WTC11 (cell line): ENCODE measurements around the gene TOX2. TPM values are rescaled to one million over a fixed set of nuclear protein-coding genes. Genes with fewer than 3 reads are reported as not detected.

ENCODE experiments used
- ATAC-seq: fragments of 200-7000 bp; cut with Tn5 transposase; 2 replicates; pipeline ENCODE4 v1.10.0; 2021; ENCODE audit warnings: mild to moderate bottlenecking, moderate library complexity
- CTCF ChIA-PET: fragments of 300-600 bp; sonication (Branson Sonifier 250); formaldehyde crosslinking; loops from one replicate; lab custom pipeline; 2021; ENCODE audit warnings: antibody characterized with exemption; lab: Charles Lee
- POLR2A ChIA-PET: fragments of 350-600 bp; sonication (Branson Sonifier 250); formaldehyde crosslinking; loops from one replicate; lab custom pipeline; 2021; ENCODE audit warnings: antibody characterized with exemption; lab: Charles Lee
- DNase-seq: peaks from one replicate; pipeline ENCODE4 v3.0.0; 2021; ENCODE audit warnings: low spot score
- H3K27ac Mint-ChIP-seq: 2 replicates; pipeline ENCODE4 v1.8.0; 2021; ENCODE audit warnings: mixed read lengths
- H3K27me3 Mint-ChIP-seq: 2 replicates; pipeline ENCODE4 v1.8.0; 2021; ENCODE audit warnings: low read depth, mild to moderate bottlenecking, moderate library complexity, mixed read lengths
- H3K36me3 Mint-ChIP-seq: 2 replicates; pipeline ENCODE4 v1.8.0; 2021; ENCODE audit warnings: mixed read lengths
- H3K4me1 Mint-ChIP-seq: 2 replicates; pipeline ENCODE4 v1.8.0; 2022; ENCODE audit warnings: mixed read lengths
- H3K4me3 Mint-ChIP-seq: 2 replicates; pipeline ENCODE4 v1.8.0; 2021; ENCODE audit warnings: mild to moderate bottlenecking, moderate library complexity, mixed read lengths
- H3K9me3 Mint-ChIP-seq: 2 replicates; pipeline ENCODE4 v1.8.0; 2021; ENCODE audit warnings: mixed read lengths
- CBFB ChIP-seq: sonication (generic); formaldehyde crosslinking; IDR thresholded peaks from 2 replicates; pipeline ENCODE4 v1.8.1; 2022; ENCODE audit warnings: mild to moderate bottlenecking, low read depth, missing genetic modification reagents
- CREB1 ChIP-seq: sonication (generic); formaldehyde crosslinking; IDR thresholded peaks from 2 replicates; pipeline ENCODE4 v1.8.0; 2023; ENCODE audit warnings: mild to moderate bottlenecking, missing genetic modification reagents
- ETV6 ChIP-seq: sonication (generic); formaldehyde crosslinking; IDR thresholded peaks from 2 replicates; pipeline ENCODE4 v1.8.1; 2022; ENCODE audit warnings: mild to moderate bottlenecking, missing genetic modification reagents
- GABPB1 ChIP-seq: sonication (generic); formaldehyde crosslinking; IDR thresholded peaks from 2 replicates; pipeline ENCODE4 v1.8.1; 2023; ENCODE audit warnings: mild to moderate bottlenecking, missing genetic modification reagents
- GRHL2 ChIP-seq: fragments of 250-450 bp; sonication (Bioruptor Pico); IDR thresholded peaks from 2 replicates; pipeline ENCODE4 v1.8.0; 2022; ENCODE audit warnings: mild to moderate bottlenecking, moderate library complexity; ENCODE audit not compliant: insufficient replicate concordance, severe bottlenecking
- HMGA2 ChIP-seq: fragments of 250-450 bp; sonication (Bioruptor Pico); IDR thresholded peaks from 2 replicates; pipeline ENCODE4 v1.4.0; 2021; ENCODE audit warnings: mild to moderate bottlenecking, moderate library complexity
- NFE2L1 ChIP-seq: sonication (generic); formaldehyde crosslinking; IDR thresholded peaks from 2 replicates; pipeline ENCODE4 v1.8.1; 2023; ENCODE audit warnings: missing genetic modification reagents
- NR1H2 ChIP-seq: sonication (generic); formaldehyde crosslinking; IDR thresholded peaks from 2 replicates; pipeline ENCODE4 v1.9.0; 2021; ENCODE audit warnings: mild to moderate bottlenecking, moderate library complexity, missing genetic modification reagents
- NR3C1 ChIP-seq: sonication (generic); formaldehyde crosslinking; conservative IDR thresholded peaks from 2 replicates; pipeline ENCODE4 v1.8.1; 2023; ENCODE audit warnings: low read depth, mild to moderate bottlenecking, missing genetic modification reagents
- TEAD1 ChIP-seq: sonication (generic); formaldehyde crosslinking; IDR thresholded peaks from 2 replicates; pipeline ENCODE4 v1.8.0; 2022; ENCODE audit warnings: mild to moderate bottlenecking, missing genetic modification reagents
- ZNF423 ChIP-seq: fragments of 250-450 bp; sonication (Bioruptor Pico); IDR thresholded peaks from 2 replicates; pipeline ENCODE4 v2.1.2; 2022; ENCODE audit warnings: mild to moderate bottlenecking, moderate library complexity
- total RNA-seq: library from RNA; stranded (reverse); gene quantifications from 3 replicates; pipeline ENCODE4 v1.2.3, GENCODE V29; 2021
- TF ChIP-seq, protein P1 (sequence below): sonication (generic); formaldehyde crosslinking; IDR thresholded peaks from 2 replicates; pipeline ENCODE4 v1.8.1; 2023; ENCODE audit warnings: mild to moderate bottlenecking, missing genetic modification reagents
- TF ChIP-seq, protein P2 (sequence below): sonication (generic); formaldehyde crosslinking; IDR thresholded peaks from 2 replicates; pipeline ENCODE4 v1.8.1; 2022; ENCODE audit warnings: missing genetic modification reagents, borderline replicate concordance
- TF ChIP-seq, protein P3 (sequence below): fragments of 250-450 bp; sonication (Bioruptor Pico); IDR thresholded peaks from 2 replicates; pipeline ENCODE4 v1.9.0; 2021; ENCODE audit warnings: mild to moderate bottlenecking, borderline replicate concordance
- TF ChIP-seq, protein P4 (sequence below): sonication (generic); formaldehyde crosslinking; IDR thresholded peaks from 2 replicates; pipeline ENCODE4 v1.8.0; 2022; ENCODE audit warnings: missing genetic modification reagents
- TF ChIP-seq, protein P5 (sequence below): sonication (generic); formaldehyde crosslinking; IDR thresholded peaks from 2 replicates; pipeline ENCODE4 v1.8.1; 2022; ENCODE audit warnings: low read depth, mild to moderate bottlenecking, moderate library complexity, missing genetic modification reagents, borderline replicate concordance
- TF ChIP-seq, protein P6 (sequence below): fragments of 250-450 bp; sonication (Bioruptor Pico); IDR thresholded peaks from 2 replicates; pipeline ENCODE4 v2.1.2; 2022; ENCODE audit warnings: mild to moderate bottlenecking, moderate library complexity
- TF ChIP-seq, protein P7 (sequence below): sonication (generic); formaldehyde crosslinking; IDR thresholded peaks from 2 replicates; pipeline ENCODE4 v1.8.1; 2023; ENCODE audit warnings: mild to moderate bottlenecking, moderate library complexity, missing genetic modification reagents

TOX2 gene
- total RNA-seq, 1 experiment from 2014 or later = 3.4 TPM

DNA sequence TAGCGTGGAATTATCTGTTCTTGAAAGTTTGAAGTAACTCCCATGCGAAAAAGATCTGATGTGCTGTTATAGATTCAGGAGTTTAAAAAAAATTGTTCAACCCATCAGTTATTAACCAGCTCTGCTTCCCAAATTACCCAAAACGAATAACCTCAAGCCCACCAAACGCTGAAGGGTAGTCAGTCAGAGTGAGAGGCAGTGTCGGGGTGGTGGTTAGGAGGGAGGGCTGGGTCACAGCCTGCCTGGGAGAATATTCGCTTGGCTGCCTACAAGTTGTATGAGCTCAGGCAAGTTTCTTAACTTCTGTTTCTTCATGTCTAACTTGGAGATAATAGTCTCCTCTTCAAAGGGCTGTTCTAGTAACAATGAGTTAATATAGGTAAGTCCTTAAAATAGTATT lies 157.7 kb downstream of the TOX2 start:
- DNase-seq = no peak
- H3K36me3 Mint-ChIP-seq = no peaks in the 10 kb centered on the region
- CTCF ChIA-PET = no interaction called here
- peaks cover 18% of the 10 kb centered on the region for H3K4me1 Mint-ChIP-seq
- no peaks in the 10 kb centered on the region for H3K9me3 Mint-ChIP-seq
- H3K4me3 Mint-ChIP-seq = no peak overlapping the region
- ATAC-seq = no peak
- no peak overlapping the region for H3K27ac Mint-ChIP-seq
- POLR2A ChIA-PET = no interaction called here
- TF ChIP-seq ZNF423 (CRISPR knock-in tag) (no peak), GABPB1 (no peak)
- TF ChIP-seq, protein P1, sequence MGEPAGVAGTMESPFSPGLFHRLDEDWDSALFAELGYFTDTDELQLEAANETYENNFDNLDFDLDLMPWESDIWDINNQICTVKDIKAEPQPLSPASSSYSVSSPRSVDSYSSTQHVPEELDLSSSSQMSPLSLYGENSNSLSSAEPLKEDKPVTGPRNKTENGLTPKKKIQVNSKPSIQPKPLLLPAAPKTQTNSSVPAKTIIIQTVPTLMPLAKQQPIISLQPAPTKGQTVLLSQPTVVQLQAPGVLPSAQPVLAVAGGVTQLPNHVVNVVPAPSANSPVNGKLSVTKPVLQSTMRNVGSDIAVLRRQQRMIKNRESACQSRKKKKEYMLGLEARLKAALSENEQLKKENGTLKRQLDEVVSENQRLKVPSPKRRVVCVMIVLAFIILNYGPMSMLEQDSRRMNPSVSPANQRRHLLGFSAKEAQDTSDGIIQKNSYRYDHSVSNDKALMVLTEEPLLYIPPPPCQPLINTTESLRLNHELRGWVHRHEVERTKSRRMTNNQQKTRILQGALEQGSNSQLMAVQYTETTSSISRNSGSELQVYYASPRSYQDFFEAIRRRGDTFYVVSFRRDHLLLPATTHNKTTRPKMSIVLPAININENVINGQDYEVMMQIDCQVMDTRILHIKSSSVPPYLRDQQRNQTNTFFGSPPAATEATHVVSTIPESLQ (CRISPR knock-in tag) = no peak
- H3K27me3 Mint-ChIP-seq = no peaks in the 10 kb centered on the region; the same call in 1 of the 2 replicates

DNA sequence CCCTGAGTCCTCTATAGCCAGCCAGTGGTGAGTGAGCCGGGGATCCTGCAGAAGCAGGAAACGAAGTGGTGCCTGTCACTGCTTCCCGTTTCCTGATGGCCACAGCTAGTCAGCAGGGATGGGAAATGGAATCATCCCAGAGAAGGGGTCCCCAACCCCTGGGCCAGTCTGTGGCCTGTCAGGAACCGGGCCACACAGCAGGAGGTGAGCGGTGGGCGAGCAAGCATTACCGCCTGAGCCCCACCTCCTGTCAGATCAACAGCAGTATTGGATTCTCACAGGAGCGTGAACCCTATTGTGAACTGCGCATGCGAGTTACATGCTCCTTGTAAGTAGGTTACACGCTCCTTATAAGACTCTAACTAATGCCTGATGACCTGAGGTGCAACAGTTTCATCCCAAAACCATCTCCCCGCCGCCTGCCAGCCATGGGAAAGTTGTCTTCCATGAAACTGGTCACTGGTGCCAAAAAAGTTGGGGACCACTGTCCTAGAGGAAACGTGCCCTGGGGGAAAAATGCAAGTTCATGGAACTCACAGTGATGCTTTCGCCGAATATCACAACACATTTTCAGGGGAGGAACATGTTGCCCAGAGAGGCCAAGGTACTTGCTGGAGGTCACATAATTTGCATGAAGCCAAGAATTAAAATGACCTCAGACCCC lies 158.5 kb downstream of the TOX2 start:
- Mint-ChIP-seq H3K27ac (peak overlapping the region; percentile 20; the same call in 1 of the 2 replicates), H3K4me3 (no peak overlapping the region), H3K36me3 (no peaks in the 10 kb centered on the region), H3K27me3 (no peaks in the 10 kb centered on the region; the same call in 1 of the 2 replicates), H3K4me1 (peaks cover 16% of the 10 kb centered on the region), H3K9me3 (no peaks in the 10 kb centered on the region)
- ChIA-PET POLR2A (no interaction called here), CTCF (no interaction called here)
- no peak for ATAC-seq
- no peak for DNase-seq
- TF ChIP-seq, protein P2, sequence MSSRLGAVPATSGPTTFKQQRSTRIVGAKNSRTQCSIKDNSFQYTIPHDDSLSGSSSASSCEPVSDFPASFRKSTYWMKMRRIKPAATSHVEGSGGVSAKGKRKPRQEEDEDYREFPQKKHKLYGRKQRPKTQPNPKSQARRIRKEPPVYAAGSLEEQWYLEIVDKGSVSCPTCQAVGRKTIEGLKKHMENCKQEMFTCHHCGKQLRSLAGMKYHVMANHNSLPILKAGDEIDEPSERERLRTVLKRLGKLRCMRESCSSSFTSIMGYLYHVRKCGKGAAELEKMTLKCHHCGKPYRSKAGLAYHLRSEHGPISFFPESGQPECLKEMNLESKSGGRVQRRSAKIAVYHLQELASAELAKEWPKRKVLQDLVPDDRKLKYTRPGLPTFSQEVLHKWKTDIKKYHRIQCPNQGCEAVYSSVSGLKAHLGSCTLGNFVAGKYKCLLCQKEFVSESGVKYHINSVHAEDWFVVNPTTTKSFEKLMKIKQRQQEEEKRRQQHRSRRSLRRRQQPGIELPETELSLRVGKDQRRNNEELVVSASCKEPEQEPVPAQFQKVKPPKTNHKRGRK (CRISPR knock-in tag) = no peak
- no peak for TF ChIP-seq NR1H2 (CRISPR knock-in tag)
- TF ChIP-seq, protein P3, sequence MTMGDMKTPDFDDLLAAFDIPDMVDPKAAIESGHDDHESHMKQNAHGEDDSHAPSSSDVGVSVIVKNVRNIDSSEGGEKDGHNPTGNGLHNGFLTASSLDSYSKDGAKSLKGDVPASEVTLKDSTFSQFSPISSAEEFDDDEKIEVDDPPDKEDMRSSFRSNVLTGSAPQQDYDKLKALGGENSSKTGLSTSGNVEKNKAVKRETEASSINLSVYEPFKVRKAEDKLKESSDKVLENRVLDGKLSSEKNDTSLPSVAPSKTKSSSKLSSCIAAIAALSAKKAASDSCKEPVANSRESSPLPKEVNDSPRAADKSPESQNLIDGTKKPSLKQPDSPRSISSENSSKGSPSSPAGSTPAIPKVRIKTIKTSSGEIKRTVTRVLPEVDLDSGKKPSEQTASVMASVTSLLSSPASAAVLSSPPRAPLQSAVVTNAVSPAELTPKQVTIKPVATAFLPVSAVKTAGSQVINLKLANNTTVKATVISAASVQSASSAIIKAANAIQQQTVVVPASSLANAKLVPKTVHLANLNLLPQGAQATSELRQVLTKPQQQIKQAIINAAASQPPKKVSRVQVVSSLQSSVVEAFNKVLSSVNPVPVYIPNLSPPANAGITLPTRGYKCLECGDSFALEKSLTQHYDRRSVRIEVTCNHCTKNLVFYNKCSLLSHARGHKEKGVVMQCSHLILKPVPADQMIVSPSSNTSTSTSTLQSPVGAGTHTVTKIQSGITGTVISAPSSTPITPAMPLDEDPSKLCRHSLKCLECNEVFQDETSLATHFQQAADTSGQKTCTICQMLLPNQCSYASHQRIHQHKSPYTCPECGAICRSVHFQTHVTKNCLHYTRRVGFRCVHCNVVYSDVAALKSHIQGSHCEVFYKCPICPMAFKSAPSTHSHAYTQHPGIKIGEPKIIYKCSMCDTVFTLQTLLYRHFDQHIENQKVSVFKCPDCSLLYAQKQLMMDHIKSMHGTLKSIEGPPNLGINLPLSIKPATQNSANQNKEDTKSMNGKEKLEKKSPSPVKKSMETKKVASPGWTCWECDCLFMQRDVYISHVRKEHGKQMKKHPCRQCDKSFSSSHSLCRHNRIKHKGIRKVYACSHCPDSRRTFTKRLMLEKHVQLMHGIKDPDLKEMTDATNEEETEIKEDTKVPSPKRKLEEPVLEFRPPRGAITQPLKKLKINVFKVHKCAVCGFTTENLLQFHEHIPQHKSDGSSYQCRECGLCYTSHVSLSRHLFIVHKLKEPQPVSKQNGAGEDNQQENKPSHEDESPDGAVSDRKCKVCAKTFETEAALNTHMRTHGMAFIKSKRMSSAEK (CRISPR knock-in tag) = no peak
- TF ChIP-seq, protein P4, sequence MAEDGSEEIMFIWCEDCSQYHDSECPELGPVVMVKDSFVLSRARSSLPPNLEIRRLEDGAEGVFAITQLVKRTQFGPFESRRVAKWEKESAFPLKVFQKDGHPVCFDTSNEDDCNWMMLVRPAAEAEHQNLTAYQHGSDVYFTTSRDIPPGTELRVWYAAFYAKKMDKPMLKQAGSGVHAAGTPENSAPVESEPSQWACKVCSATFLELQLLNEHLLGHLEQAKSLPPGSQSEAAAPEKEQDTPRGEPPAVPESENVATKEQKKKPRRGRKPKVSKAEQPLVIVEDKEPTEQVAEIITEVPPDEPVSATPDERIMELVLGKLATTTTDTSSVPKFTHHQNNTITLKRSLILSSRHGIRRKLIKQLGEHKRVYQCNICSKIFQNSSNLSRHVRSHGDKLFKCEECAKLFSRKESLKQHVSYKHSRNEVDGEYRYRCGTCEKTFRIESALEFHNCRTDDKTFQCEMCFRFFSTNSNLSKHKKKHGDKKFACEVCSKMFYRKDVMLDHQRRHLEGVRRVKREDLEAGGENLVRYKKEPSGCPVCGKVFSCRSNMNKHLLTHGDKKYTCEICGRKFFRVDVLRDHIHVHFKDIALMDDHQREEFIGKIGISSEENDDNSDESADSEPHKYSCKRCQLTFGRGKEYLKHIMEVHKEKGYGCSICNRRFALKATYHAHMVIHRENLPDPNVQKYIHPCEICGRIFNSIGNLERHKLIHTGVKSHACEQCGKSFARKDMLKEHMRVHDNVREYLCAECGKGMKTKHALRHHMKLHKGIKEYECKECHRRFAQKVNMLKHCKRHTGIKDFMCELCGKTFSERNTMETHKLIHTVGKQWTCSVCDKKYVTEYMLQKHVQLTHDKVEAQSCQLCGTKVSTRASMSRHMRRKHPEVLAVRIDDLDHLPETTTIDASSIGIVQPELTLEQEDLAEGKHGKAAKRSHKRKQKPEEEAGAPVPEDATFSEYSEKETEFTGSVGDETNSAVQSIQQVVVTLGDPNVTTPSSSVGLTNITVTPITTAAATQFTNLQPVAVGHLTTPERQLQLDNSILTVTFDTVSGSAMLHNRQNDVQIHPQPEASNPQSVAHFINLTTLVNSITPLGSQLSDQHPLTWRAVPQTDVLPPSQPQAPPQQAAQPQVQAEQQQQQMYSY (CRISPR knock-in tag) = no peak
- TF ChIP-seq NFE2L1 (CRISPR knock-in tag) = no peak
- TF ChIP-seq CREB1 (CRISPR knock-in tag) = no peak
- TF ChIP-seq, protein P5, sequence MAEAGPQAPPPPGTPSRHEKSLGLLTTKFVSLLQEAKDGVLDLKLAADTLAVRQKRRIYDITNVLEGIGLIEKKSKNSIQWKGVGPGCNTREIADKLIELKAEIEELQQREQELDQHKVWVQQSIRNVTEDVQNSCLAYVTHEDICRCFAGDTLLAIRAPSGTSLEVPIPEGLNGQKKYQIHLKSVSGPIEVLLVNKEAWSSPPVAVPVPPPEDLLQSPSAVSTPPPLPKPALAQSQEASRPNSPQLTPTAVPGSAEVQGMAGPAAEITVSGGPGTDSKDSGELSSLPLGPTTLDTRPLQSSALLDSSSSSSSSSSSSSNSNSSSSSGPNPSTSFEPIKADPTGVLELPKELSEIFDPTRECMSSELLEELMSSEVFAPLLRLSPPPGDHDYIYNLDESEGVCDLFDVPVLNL (CRISPR knock-in tag) = no peak
- TF ChIP-seq CBFB (CRISPR knock-in tag) = no peak
- TF ChIP-seq NR3C1 = no peak
- TF ChIP-seq HMGA2 (CRISPR knock-in tag) = no peak
- no peak for TF ChIP-seq ZNF423 (CRISPR knock-in tag)
- no peak for TF ChIP-seq TEAD1 (CRISPR knock-in tag)
- TF ChIP-seq, protein P6, sequence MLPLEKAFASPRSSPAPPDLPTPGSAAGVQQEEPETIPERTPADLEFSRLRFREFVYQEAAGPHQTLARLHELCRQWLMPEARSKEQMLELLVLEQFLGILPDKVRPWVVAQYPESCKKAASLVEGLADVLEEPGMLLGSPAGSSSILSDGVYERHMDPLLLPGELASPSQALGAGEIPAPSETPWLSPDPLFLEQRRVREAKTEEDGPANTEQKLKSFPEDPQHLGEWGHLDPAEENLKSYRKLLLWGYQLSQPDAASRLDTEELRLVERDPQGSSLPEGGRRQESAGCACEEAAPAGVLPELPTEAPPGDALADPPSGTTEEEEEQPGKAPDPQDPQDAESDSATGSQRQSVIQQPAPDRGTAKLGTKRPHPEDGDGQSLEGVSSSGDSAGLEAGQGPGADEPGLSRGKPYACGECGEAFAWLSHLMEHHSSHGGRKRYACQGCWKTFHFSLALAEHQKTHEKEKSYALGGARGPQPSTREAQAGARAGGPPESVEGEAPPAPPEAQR = no peak
- no peak for TF ChIP-seq ETV6 (CRISPR knock-in tag)
- no peak for TF ChIP-seq GRHL2 (CRISPR knock-in tag)
- TF ChIP-seq, protein P7, sequence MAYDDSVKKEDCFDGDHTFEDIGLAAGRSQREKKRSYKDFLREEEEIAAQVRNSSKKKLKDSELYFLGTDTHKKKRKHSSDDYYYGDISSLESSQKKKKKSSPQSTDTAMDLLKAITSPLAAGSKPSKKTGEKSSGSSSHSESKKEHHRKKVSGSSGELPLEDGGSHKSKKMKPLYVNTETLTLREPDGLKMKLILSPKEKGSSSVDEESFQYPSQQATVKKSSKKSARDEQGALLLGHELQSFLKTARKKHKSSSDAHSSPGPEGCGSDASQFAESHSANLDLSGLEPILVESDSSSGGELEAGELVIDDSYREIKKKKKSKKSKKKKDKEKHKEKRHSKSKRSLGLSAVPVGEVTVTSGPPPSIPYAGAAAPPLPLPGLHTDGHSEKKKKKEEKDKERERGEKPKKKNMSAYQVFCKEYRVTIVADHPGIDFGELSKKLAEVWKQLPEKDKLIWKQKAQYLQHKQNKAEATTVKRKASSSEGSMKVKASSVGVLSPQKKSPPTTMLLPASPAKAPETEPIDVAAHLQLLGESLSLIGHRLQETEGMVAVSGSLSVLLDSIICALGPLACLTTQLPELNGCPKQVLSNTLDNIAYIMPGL (CRISPR knock-in tag) = no peak
